ENCODE data around the gene SPTSSA. TPM values are rescaled to one million over a fixed set of nuclear protein-coding genes. Genes with fewer than 3 reads are reported as not detected.
A peak's percentile ranks its signal among the peaks of the same experiment; 100 is the strongest.
"Not testable (repeated sequence)": the region's sequence is repeated elsewhere in the genome, so short reads cannot be mapped to it uniquely, and the experiment has no call there.

Gene SPTSSA, protein sequence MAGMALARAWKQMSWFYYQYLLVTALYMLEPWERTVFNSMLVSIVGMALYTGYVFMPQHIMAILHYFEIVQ
- polyA plus RNA-seq (2013, experiment 1 of 2): 24.9 TPM
- polyA plus RNA-seq (2013, experiment 2 of 2): 25.5 TPM

DNA sequence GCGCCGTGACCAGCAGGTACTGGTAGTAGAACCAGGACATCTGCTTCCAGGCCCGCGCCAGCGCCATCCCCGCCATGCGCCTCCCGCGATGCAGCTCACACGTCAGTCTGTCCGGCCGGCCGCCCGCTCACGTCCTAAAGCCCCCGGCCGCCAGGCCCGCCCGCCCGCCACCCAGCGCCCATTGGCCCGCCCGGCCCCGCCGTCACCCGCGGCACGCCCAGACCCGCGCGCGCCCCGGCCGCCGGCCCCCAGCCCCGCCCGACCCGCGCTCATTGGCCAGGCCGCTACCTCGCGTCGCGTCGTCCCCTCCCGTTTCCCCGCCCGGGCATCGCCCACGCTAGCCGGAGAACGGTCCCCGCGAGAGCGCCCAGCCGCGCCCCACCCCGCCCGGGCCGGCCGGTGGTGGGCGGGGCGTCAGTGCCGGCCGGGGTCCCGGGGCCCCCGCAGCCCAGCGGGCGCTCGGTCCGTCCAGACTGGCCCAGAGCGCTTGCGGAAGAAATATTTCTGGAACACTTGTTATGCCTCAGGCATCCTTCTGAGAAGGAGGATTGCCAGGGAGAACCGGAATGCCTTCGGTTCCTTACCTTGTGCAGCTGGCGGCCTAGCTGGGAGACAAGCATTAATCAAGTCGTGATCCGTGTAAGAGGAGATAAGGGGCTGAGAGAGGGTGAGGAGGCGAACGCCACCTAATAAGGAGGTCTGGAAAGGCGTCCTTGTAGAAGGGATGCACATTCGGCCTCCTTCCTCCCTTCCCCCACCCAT is at the start of gene SPTSSA:
Gene SPTSSA, minus strand, starts transcription at position 109 of the 762 bp plus-strand sequence. Its CDS starts 33 bp downstream, at position 76.
- H3K79me1 ChIP-seq (ENCODE audit: low read length): peaks cover 3% of the 10 kb centered on the region
- H3K4ac ChIP-seq (ENCODE audit: low read depth, low read length): peak within 1 kb of the TSS; percentile 72
- H3K18ac ChIP-seq (ENCODE audit: low read length): peak within 1 kb of the TSS; percentile 100
- H2BK5ac ChIP-seq (ENCODE audit: low read length): peak within 1 kb of the TSS; percentile 73
- H3K27me3 ChIP-seq (ENCODE audit: insufficient read depth, low read length, poor library complexity): no peaks in the 10 kb centered on the region
- peak within 1 kb of the TSS; percentile 99 for H3K4me2 ChIP-seq (ENCODE audit: low read length)
- peak within 1 kb of the TSS; percentile 96 for H3K56ac ChIP-seq (ENCODE audit: low read length)
- peaks cover 18% of the 10 kb centered on the region for H3K79me2 ChIP-seq (ENCODE audit: control insufficient read depth, insufficient read depth, low read length)
- peak within 1 kb of the TSS; percentile 95 for H4K8ac ChIP-seq (ENCODE audit: low read depth, low read length)
- peak within 1 kb of the TSS; percentile 58 for H2AK5ac ChIP-seq (ENCODE audit: low read length)
- peak within 1 kb of the TSS; percentile 90 for H3K4me3 ChIP-seq (ENCODE audit: low read length)
- DNase-seq: peak; percentile 91
- peak within 1 kb of the TSS; percentile 74 for H2BK120ac ChIP-seq (ENCODE audit: low read depth, low read length)
- H4K5ac ChIP-seq (ENCODE audit: low read length): peak within 1 kb of the TSS; percentile 81
- H3K36me3 ChIP-seq (ENCODE audit: control insufficient read depth, insufficient read depth, low read length): no peaks in the 10 kb centered on the region
- WGBS (ENCODE audit: extremely low coverage, insufficient coverage, low lambda C conversion rate): no CpG with 5 or more reads among the region's 82 CpGs
- peak within 1 kb of the TSS; percentile 80 for H3K23ac ChIP-seq (ENCODE audit: low read length)
- no peak within 1 kb of the TSS for H2BK15ac ChIP-seq (replicated peaks; ENCODE audit: low read depth)
- peak within 1 kb of the TSS; percentile 92 for H3K27ac ChIP-seq (ENCODE audit: low read depth, low read length)
- peaks cover 2% of the 10 kb centered on the region for H3K4me1 ChIP-seq (ENCODE audit: control insufficient read depth, low read depth, low read length)
- peak within 1 kb of the TSS; percentile 97 for H3K9ac ChIP-seq (ENCODE audit: low read length)

GRCh38 chr14:34507884-34508283 is 45.8 kb upstream of the SPTSSA start:
- no peak overlapping the region for H3K4me3 ChIP-seq (ENCODE audit: low read length)
- H2AK5ac ChIP-seq (ENCODE audit: low read length): no peak overlapping the region
- no peak overlapping the region for H3K4ac ChIP-seq (ENCODE audit: low read depth, low read length)
- H3K23ac ChIP-seq (ENCODE audit: low read length): no peak overlapping the region
- no peak overlapping the region for H3K56ac ChIP-seq (ENCODE audit: low read length)
- no peak overlapping the region for H4K8ac ChIP-seq (ENCODE audit: low read depth, low read length)
- no peak overlapping the region for H2BK120ac ChIP-seq (ENCODE audit: low read depth, low read length)
- H3K9ac ChIP-seq (ENCODE audit: low read length): no peak overlapping the region
- no peak overlapping the region for H2BK15ac ChIP-seq (replicated peaks; ENCODE audit: low read depth)
- WGBS (ENCODE audit: extremely low coverage, insufficient coverage, low lambda C conversion rate): no CpG with 5 or more reads among the region's 11 CpGs
- no peak overlapping the region for H4K5ac ChIP-seq (ENCODE audit: low read length)
- H3K79me2 ChIP-seq (ENCODE audit: control insufficient read depth, insufficient read depth, low read length): no peaks in the 10 kb centered on the region
- no peak overlapping the region for H3K27ac ChIP-seq (ENCODE audit: low read depth, low read length)
- no peak overlapping the region for H3K18ac ChIP-seq (ENCODE audit: low read length)
- no peaks in the 10 kb centered on the region for H3K79me1 ChIP-seq (ENCODE audit: low read length)
- peaks cover 2% of the 10 kb centered on the region for H3K4me1 ChIP-seq (ENCODE audit: control insufficient read depth, low read depth, low read length)
- no peak overlapping the region for H3K4me2 ChIP-seq (ENCODE audit: low read length)
- no peak overlapping the region for H2BK5ac ChIP-seq (ENCODE audit: low read length)
- H3K27me3 ChIP-seq (ENCODE audit: insufficient read depth, low read length, poor library complexity): no peaks in the 10 kb centered on the region
- H3K36me3 ChIP-seq (ENCODE audit: control insufficient read depth, insufficient read depth, low read length): no peaks in the 10 kb centered on the region
- DNase-seq: no peak

- no peak overlapping the region for H3K4me3 ChIP-seq (ENCODE audit: low read length)
- H3K36me3 ChIP-seq (ENCODE audit: control insufficient read depth, insufficient read depth, low read length): no peaks in the 10 kb centered on the region
- no peaks in the 10 kb centered on the region for H3K27me3 ChIP-seq (ENCODE audit: insufficient read depth, low read length, poor library complexity)
- no peak overlapping the region for H3K9ac ChIP-seq (ENCODE audit: low read length)
- H4K5ac ChIP-seq (ENCODE audit: low read length): no peak overlapping the region
- H2BK120ac ChIP-seq (ENCODE audit: low read depth, low read length): no peak overlapping the region
- H3K79me1 ChIP-seq (ENCODE audit: low read length): no peaks in the 10 kb centered on the region
- no peak overlapping the region for H2BK15ac ChIP-seq (replicated peaks; ENCODE audit: low read depth)
- no peak overlapping the region for H3K4me2 ChIP-seq (ENCODE audit: low read length)
- H2AK5ac ChIP-seq (ENCODE audit: low read length): no peak overlapping the region
- H4K8ac ChIP-seq (ENCODE audit: low read depth, low read length): no peak overlapping the region
- H2BK5ac ChIP-seq (ENCODE audit: low read length): no peak overlapping the region
- WGBS (ENCODE audit: extremely low coverage, insufficient coverage, low lambda C conversion rate): no CpG with 5 or more reads among the region's 9 CpGs
- H3K18ac ChIP-seq (ENCODE audit: low read length): no peak overlapping the region
- no peak overlapping the region for H3K4ac ChIP-seq (ENCODE audit: low read depth, low read length)
- no peak overlapping the region for H3K23ac ChIP-seq (ENCODE audit: low read length)
- no peak for DNase-seq
- H3K4me1 ChIP-seq (ENCODE audit: control insufficient read depth, low read depth, low read length): peaks cover 2% of the 10 kb centered on the region
- H3K56ac ChIP-seq (ENCODE audit: low read length): no peak overlapping the region
- H3K27ac ChIP-seq (ENCODE audit: low read depth, low read length): no peak overlapping the region
- H3K79me2 ChIP-seq (ENCODE audit: control insufficient read depth, insufficient read depth, low read length): no peaks in the 10 kb centered on the region
These were observed 45.4 kb upstream of the SPTSSA start for GRCh38 chr14:34507459-34507858.

- DNase-seq; H3K79me1 ChIP-seq (ENCODE audit: low read length); H3K23ac ChIP-seq (ENCODE audit: low read length); H3K9ac ChIP-seq (ENCODE audit: low read length); H3K79me2 ChIP-seq (ENCODE audit: control insufficient read depth, insufficient read depth, low read length); H3K27me3 ChIP-seq (ENCODE audit: insufficient read depth, low read length, poor library complexity); H3K18ac ChIP-seq (ENCODE audit: low read length); H2BK15ac ChIP-seq (replicated peaks; ENCODE audit: low read depth); H3K4me1 ChIP-seq (ENCODE audit: control insufficient read depth, low read depth, low read length); H4K5ac ChIP-seq (ENCODE audit: low read length); H2BK120ac ChIP-seq (ENCODE audit: low read depth, low read length); H3K27ac ChIP-seq (ENCODE audit: low read depth, low read length); H3K36me3 ChIP-seq (ENCODE audit: control insufficient read depth, insufficient read depth, low read length); H3K56ac ChIP-seq (ENCODE audit: low read length); H3K4me2 ChIP-seq (ENCODE audit: low read length); H2BK5ac ChIP-seq (ENCODE audit: low read length); H2AK5ac ChIP-seq (ENCODE audit: low read length); H3K4me3 ChIP-seq (ENCODE audit: low read length); H4K8ac ChIP-seq (ENCODE audit: low read depth, low read length); H3K4ac ChIP-seq (ENCODE audit: low read depth, low read length): not testable (repeated sequence)
- no CpG with 5 or more reads among the region's 5 CpGs for WGBS (ENCODE audit: extremely low coverage, insufficient coverage, low lambda C conversion rate)
These were observed 43.1 kb upstream of the SPTSSA start for GRCh38 chr14:34505124-34505491.

DNA sequence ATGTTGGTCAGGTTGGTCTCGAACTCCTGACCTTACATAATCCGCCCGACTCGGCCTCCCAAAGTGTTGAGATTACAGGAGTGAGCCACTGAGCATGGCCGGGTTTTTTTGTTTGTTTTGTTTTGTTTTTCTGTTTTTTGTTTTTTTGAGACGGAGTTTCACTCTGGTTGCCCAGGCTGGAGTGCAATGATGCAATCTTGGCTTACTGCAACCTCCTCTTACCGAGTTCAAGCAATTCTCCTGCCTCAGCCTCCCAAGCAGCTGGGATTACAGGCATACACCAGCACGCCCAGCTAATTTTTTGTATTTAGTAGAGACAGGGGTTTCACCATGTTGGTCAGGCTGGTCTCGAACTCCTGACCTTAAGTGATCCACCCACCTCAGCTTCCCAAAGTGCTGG is 42.0 kb upstream of the SPTSSA start:
- H2BK5ac ChIP-seq (ENCODE audit: low read length); H3K23ac ChIP-seq (ENCODE audit: low read length); H3K4me2 ChIP-seq (ENCODE audit: low read length); H2AK5ac ChIP-seq (ENCODE audit: low read length); H3K56ac ChIP-seq (ENCODE audit: low read length); H3K36me3 ChIP-seq (ENCODE audit: control insufficient read depth, insufficient read depth, low read length); H2BK15ac ChIP-seq (replicated peaks; ENCODE audit: low read depth); H3K79me2 ChIP-seq (ENCODE audit: control insufficient read depth, insufficient read depth, low read length); H3K79me1 ChIP-seq (ENCODE audit: low read length); H3K4me3 ChIP-seq (ENCODE audit: low read length); H3K4ac ChIP-seq (ENCODE audit: low read depth, low read length); H3K27me3 ChIP-seq (ENCODE audit: insufficient read depth, low read length, poor library complexity); H4K5ac ChIP-seq (ENCODE audit: low read length); H3K9ac ChIP-seq (ENCODE audit: low read length); H3K4me1 ChIP-seq (ENCODE audit: control insufficient read depth, low read depth, low read length); H3K18ac ChIP-seq (ENCODE audit: low read length); H4K8ac ChIP-seq (ENCODE audit: low read depth, low read length); H2BK120ac ChIP-seq (ENCODE audit: low read depth, low read length); DNase-seq; H3K27ac ChIP-seq (ENCODE audit: low read depth, low read length): not testable (repeated sequence)
- WGBS (ENCODE audit: extremely low coverage, insufficient coverage, low lambda C conversion rate): no CpG with 5 or more reads among the region's 9 CpGs

Measured in mesendoderm (in vitro differentiated cells).